Endothelial cell (in vitro differentiated cells): ENCODE results near the gene JPT1. TPM values are rescaled to one million over a fixed set of nuclear protein-coding genes. Genes with fewer than 3 reads are reported as not detected.

Experiments used
- DNase-seq: peaks from one replicate; pipeline ENCODE4 v3.0.0; 2021; ENCODE audit warnings: low spot score
- H3K27ac Mint-ChIP-seq: one replicate; pipeline ENCODE4 v1.8.0; 2021; ENCODE audit warnings: mixed read lengths, inconsistent platforms; ENCODE audit not compliant: unreplicated experiment
- H3K27me3 Mint-ChIP-seq: one replicate; pipeline ENCODE4 v1.8.0; 2021; ENCODE audit warnings: mild to moderate bottlenecking, moderate library complexity, mixed read lengths, inconsistent platforms; ENCODE audit not compliant: unreplicated experiment
- H3K36me3 Mint-ChIP-seq: one replicate; pipeline ENCODE4 v1.8.0; 2021; ENCODE audit warnings: mild to moderate bottlenecking, low read depth, mixed read lengths, inconsistent platforms; ENCODE audit not compliant: unreplicated experiment
- H3K4me1 Mint-ChIP-seq: one replicate; pipeline ENCODE4 v1.8.0; 2021; ENCODE audit warnings: mild to moderate bottlenecking, mixed read lengths, inconsistent platforms; ENCODE audit not compliant: unreplicated experiment
- H3K4me3 Mint-ChIP-seq: one replicate; pipeline ENCODE4 v1.8.0; 2021; ENCODE audit warnings: mild to moderate bottlenecking, mixed read lengths, inconsistent platforms; ENCODE audit not compliant: unreplicated experiment
- H3K9me3 Mint-ChIP-seq: one replicate; pipeline ENCODE4 v1.8.0; 2021; ENCODE audit warnings: mixed read lengths, inconsistent platforms; ENCODE audit not compliant: unreplicated experiment
- CTCF ChIP-seq: fragments of 200-600 bp; sonication (generic); IDR thresholded peaks from one replicate; pipeline ENCODE4 v1.5.0; 2021; ENCODE audit warnings: antibody characterized with exemption; ENCODE audit not compliant: unreplicated experiment
- total RNA-seq: library from RNA; stranded (reverse); fragmentation: NEBNext Ultra II Directional; extraction: Animal tissue kit (Norgen Biotek cat#: 25700); gene quantifications from one replicate; pipeline ENCODE4 v1.2.1, GENCODE V29; 2021; ENCODE audit not compliant: unreplicated experiment

JPT1 gene
- total RNA-seq, 1 donor from 2014 or later: 115 TPM

DNA sequence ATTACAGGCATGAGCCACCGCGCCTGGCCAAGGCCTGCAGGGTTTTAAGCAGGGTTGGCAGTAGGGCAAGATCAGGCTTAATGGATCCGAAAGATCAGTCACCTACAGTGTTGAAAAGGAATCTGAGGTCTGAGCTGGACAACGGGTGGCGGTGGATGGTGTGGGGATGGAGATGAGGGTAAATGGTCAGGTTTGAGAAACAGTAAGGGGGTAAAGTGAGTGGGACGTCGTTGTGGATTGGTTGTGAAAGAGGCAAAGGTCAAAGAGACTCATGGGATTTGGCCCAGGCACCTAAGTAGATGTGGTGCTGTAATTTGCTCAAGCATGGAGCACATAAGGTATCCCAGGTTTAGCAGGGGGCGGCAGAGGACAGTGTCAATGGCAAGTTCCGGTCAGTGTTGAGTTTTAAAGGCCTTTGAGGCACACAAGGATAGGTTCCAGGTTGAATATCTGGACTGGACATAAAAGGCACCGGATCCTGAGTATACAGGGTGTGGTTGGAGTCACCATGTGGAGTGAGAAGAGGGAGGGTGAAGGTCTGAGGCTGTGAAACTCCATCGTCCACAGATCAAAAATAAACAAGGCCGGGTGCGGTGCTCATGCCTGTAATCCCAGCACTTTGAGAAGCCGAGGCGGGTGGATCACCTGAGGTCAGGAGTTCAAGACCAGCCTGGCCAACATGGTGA, 67.7 kb downstream of the JPT1 start:
- DNase-seq: no peak
- H3K36me3 Mint-ChIP-seq: peaks cover 3% of the 10 kb centered on the region
- H3K4me1 Mint-ChIP-seq: peaks cover 53% of the 10 kb centered on the region
- peak overlapping the region; percentile 81 for H3K4me3 Mint-ChIP-seq
- no peak for TF ChIP-seq CTCF
- no peaks in the 10 kb centered on the region for H3K9me3 Mint-ChIP-seq
- H3K27me3 Mint-ChIP-seq: peaks cover 15% of the 10 kb centered on the region
- peak overlapping the region; percentile 87 for H3K27ac Mint-ChIP-seq

Other genes starting within 250 kb of the JPT1 start
- gene USH1G, start 231.3 kb downstream of the JPT1 start, total RNA-seq: 0.18 TPM
- gene OTOP2, start 230.2 kb downstream of the JPT1 start, total RNA-seq: not detected
- gene OTOP3, start 218.6 kb downstream of the JPT1 start, total RNA-seq: not detected
- 157 TPM for gene HID1, start 181.8 kb downstream of the JPT1 start, total RNA-seq
- gene CDR2L, start 166.9 kb downstream of the JPT1 start, total RNA-seq: 33.2 TPM
- 16.2 TPM for gene MRPL58, start 141.8 kb downstream of the JPT1 start, total RNA-seq
- 179 TPM for gene ATP5PD, start 107.5 kb downstream of the JPT1 start, total RNA-seq
- 33.5 TPM for gene KCTD2, start 107.3 kb downstream of the JPT1 start, total RNA-seq
- 50.9 TPM for gene SLC16A5, start 66.6 kb downstream of the JPT1 start, total RNA-seq
- 43.4 TPM for gene ARMC7, start 44.5 kb downstream of the JPT1 start, total RNA-seq
- gene NT5C, start 22.8 kb downstream of the JPT1 start, total RNA-seq: 13.5 TPM
- 657 TPM for gene SUMO2, start 28.4 kb upstream of the JPT1 start, total RNA-seq
- gene NUP85, start 51.2 kb upstream of the JPT1 start, total RNA-seq: 83.9 TPM
- gene GGA3, start 107.1 kb upstream of the JPT1 start, total RNA-seq: 60.8 TPM
- gene MRPS7, start 107.4 kb upstream of the JPT1 start, total RNA-seq: 63.4 TPM
- gene MIF4GD, start 116.7 kb upstream of the JPT1 start, total RNA-seq: 15.7 TPM
- 2.9 TPM for gene SLC25A19, start 134.9 kb upstream of the JPT1 start, total RNA-seq